Thoracic aorta endothelial cell (primary cell): Measurements from ENCODE around the gene RXYLT1. TPM values are rescaled to one million over a fixed set of nuclear protein-coding genes. Genes with fewer than 3 reads are reported as not detected.

Experiments used
- small RNA-seq: library from RNA; depleted of rRNA; stranded (forward); fragments of <200 nt; gene quantifications from one replicate; pipeline ENCODE3, GENCODE V24; 2012
- total RNA-seq: library from RNA; depleted of rRNA; stranded (reverse); fragments of >200 nt; gene quantifications from 2 replicates; pipeline ENCODE4 v1.2.3, GENCODE V29; 2012

The RXYLT1 gene
- total RNA-seq = 18.5 and 19.0 TPM in 2 replicates

DNA sequence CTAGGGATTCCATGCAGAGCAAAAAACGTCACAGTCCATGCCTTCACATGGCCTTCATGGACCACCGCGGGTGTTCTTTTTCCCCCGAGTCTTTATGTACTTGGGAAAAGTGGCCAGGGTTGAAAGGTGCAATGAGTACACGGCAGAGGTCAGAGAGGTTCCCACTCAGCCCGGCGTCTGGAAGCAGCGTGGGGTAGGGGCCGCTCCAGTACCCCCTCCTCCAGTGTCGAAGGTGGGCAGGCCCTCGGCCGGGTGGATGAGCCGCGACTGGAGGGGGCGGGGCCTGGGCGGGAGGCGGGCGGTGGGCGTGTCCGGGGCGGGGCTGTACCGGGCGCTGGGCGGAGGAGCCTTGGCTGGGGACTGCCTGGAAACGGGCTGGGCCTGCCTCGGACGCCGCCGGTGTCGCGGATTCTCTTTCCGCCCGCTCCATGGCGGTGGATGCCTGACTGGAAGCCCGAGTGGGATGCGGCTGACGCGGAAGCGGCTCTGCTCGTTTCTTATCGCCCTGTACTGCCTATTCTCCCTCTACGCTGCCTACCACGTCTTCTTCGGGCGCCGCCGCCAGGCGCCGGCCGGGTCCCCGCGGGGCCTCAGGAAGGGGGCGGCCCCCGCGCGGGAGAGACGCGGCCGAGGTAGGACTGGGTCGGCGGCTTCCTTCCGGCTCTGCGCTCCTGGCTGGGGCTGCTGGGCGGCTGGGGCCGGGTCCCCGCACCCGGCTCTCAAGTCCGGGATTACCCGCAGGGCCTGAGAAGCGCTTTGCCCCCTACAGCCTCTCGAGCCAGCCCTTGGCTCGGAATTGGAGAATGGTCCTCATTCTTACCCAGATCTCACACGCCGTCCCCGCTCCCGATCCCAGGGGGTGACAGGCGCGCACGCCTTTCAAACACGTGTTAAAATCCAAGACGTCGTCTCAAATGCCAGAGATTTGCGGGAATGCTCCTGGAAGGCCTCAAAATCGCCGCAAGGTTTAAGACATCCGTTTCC lies at the start of gene RXYLT1:
TSS of gene RXYLT1 (plus strand) at position 412 of the 984 bp plus-strand sequence. CDS start at position 464, 52 bp downstream.

DNA sequence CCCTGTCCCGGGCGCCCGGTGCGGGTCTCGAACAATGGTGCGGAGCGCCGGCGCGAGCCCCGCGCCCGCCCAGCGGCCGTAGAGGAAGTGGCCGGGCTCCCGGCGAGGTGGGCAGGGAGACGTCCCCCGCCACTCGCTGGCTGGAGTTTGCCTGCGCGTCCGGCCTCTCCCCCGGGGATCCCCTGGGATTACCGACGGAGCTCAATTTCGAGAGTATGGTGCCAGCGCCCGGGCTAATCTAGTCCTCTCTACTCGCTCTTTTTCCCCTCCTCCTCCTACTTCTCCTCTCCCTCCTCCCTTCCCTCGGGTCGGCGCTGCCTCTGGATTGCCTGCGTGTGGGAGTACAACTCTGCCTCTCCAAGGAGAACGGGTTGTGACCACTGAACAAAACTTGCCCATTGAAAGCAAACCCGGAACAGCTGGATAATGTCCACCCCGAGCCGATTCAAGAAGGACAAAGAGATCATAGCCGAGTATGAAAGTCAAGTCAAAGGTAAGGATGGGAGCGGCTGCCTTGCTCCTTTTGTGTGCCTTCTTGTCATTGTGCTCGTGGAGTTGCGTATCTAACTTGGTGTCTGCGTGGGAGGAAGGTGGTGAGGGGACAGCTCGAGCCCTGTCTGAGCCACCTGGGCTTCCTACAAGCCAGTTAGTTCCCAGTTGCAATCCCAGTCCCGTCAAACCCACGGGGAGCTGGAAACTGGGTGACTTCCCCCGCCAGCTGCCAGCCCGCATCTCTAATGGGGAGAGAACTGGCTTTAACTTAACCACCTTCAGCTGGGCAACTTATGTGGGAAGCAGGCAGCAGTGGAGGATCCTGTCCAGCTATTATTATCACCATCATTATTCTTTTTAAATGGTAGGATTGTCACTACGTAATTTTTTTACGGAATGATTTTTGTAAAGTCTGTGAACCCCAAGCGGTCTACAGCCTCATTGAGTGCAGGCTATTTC lies 65.0 kb downstream of the RXYLT1 start, which contains the start of gene SRGAP1:
TSS of gene SRGAP1 (plus strand) at position 310 of the 951 bp plus-strand sequence. CDS start at position 427, 117 bp downstream.

Small RNAs within 50 kb of the gene (small RNA-seq; reads per million reads assigned to genes)
- not detected for gene AC084357.1

Other genes with a start within 250 kb of the RXYLT1 start
- 2.8 and 3.0 TPM in 2 replicates for gene DPY19L2, start 111.4 kb upstream of the RXYLT1 start, total RNA-seq
- gene SRGAP1, start 64.8 kb downstream of the RXYLT1 start, total RNA-seq = 7.6 and 9.7 TPM in 2 replicates